ENCODE measurements around the gene NMNAT2. TPM values are rescaled to one million over a fixed set of nuclear protein-coding genes. Genes with fewer than 3 reads are reported as not detected.
A peak's percentile ranks its signal among the peaks of the same experiment; 100 is the strongest.

NMNAT2 gene
- total and polyA plus RNA-seq, 10 of the 15 experiments (the other 5 are each of a cell fraction or from before 2014, with no cell fraction given) = 0.02 to 2.0 (median 0.60) TPM

DNA sequence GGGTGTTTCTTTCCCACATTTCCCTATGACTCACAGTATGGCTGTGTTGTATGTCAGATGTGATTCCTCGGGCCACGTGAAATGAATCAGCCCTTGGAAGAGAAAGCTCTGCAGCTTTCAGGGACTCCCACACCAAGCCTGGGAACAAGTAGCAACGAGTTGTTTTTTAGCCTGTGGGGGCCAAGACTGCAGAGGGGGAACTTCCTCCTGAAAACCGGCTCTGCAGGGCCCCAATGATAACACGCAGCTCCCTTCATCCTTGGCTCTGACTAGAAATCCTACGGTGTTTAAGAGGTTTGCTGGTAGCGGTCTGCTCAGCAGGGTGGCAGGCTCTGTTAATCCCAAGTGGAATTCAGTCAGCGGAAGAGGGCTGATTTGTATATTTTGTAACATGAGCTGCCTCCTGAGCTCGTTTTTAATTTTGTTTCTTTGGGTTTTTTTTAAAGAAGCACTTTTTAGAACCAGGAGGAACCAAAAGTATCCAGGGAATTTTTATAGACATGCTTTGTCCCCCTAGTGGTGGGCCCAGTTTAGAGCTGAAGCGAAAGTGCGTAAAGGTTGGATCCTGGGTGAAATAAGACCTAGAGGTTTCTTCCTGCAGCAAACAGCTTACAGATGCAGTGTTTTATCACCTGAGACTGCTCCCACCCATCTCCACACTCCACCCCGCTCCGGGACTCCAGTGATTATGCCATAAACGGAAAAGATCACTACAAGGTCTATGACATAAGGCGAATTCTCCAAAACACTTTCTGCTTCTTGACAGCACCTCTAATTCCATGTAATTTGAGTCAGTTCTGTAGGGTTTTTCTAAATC, 183.3 kb downstream of the NMNAT2 start (continued):
- TF ChIP-seq ESRRA (IDR thresholded peaks at IDR 0.05; ENCODE audit: low read length) (no peak), PML (IDR thresholded peaks at IDR 0.05; ENCODE audit: low read length) (no peak), SMC3 (IDR thresholded peaks at IDR 0.05; ENCODE audit: borderline replicate concordance, low read length) (peak; percentile 13; the same call in 1 of the 2 replicates), POLR2A (IDR thresholded peaks at IDR 0.05; ENCODE audit: low read depth, low read length) (no peak)
- TF ChIP-seq, protein P1, sequence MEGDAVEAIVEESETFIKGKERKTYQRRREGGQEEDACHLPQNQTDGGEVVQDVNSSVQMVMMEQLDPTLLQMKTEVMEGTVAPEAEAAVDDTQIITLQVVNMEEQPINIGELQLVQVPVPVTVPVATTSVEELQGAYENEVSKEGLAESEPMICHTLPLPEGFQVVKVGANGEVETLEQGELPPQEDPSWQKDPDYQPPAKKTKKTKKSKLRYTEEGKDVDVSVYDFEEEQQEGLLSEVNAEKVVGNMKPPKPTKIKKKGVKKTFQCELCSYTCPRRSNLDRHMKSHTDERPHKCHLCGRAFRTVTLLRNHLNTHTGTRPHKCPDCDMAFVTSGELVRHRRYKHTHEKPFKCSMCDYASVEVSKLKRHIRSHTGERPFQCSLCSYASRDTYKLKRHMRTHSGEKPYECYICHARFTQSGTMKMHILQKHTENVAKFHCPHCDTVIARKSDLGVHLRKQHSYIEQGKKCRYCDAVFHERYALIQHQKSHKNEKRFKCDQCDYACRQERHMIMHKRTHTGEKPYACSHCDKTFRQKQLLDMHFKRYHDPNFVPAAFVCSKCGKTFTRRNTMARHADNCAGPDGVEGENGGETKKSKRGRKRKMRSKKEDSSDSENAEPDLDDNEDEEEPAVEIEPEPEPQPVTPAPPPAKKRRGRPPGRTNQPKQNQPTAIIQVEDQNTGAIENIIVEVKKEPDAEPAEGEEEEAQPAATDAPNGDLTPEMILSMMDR (IDR thresholded peaks at IDR 0.05 in 2 of 3, conservative IDR thresholded peaks at IDR 0.05 in 1 of 3; ENCODE audit: control insufficient read depth in 2 of 3, extremely low read depth in 1 of 3, insufficient read depth in 1 of 3, low read depth in 3 of 3, low read length in 3 of 3) = peak in 2 of 3 experiments; percentile 43 to 50; a peak in 3 of 6 replicates

DNA sequence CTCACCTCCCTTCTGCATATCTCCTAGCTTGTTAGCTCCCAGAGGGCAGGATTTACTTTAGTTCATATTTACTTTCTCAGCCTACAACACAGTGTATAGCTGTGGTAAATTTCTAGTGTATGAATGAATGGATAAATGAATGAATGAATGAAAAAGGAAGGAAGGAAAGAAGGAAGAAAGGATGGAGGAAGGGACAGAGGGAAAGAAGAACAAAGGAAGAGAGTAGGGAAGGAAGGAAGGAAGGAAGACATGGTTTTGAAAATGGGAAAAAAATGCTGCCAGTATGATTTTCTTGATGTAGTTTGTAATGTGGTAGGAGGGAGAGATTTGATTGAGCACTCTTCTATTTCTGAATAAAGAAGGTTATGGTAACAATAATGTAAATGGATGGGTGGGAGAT, 185.1 kb downstream of the NMNAT2 start:
- POLR2A ChIA-PET = no interaction called here
- TF ChIP-seq ZNF24 (IDR thresholded peaks at IDR 0.05) = peak; percentile 73
- TF ChIP-seq EP300 (IDR thresholded peaks at IDR 0.05; ENCODE audit: borderline replicate concordance in 1 of 2, control insufficient read depth in 1 of 2, low read depth in 2 of 2, low read length in 2 of 2) = no peak
- no peak for TF ChIP-seq GABPA (IDR thresholded peaks at IDR 0.05; ENCODE audit: low read depth)
- Histone ChIP-seq H3K9ac (ENCODE audit: control insufficient read depth, insufficient read depth, low read length) (no peak overlapping the region), H3K79me2 (ENCODE audit: control insufficient read depth, insufficient read depth, low read length) (no peaks in the 10 kb centered on the region), H4K20me1 (ENCODE audit: control insufficient read depth, insufficient read depth) (no peaks in the 10 kb centered on the region), H2AFZ (ENCODE audit: control insufficient read depth, low read depth, low read length) (no peak overlapping the region), H3K9me3 (replicated peaks; ENCODE audit: control insufficient read depth, insufficient read depth, low read length) (no peaks in the 10 kb centered on the region), H3K27me3 (replicated peaks in 1 of 2; ENCODE audit: control insufficient read depth in 2 of 2, insufficient read depth in 2 of 2, low read length in 1 of 2) (no peaks in the 10 kb centered on the region), H3K36me3 (ENCODE audit: control insufficient read depth in 2 of 2, insufficient read depth in 2 of 2, low read length in 1 of 2) (no peaks in the 10 kb centered on the region), H3K4me3 (no peak overlapping the region), H3K27ac (ENCODE audit: control insufficient read depth, insufficient read depth) (no peak overlapping the region), H3K4me1 (ENCODE audit: control insufficient read depth, insufficient read depth, low read length) (no peaks in the 10 kb centered on the region; the same call in 1 of the 2 replicates), H3K4me2 (ENCODE audit: control insufficient read depth, insufficient read depth) (no peak overlapping the region)
- intact Hi-C loops (cut with micrococcal nuclease; ENCODE audit: unreplicated experiment) = no loop called here
- in situ Hi-C loops (cut with MboI) = no loop called here
- SMC1A ChIA-PET (ENCODE audit: uncharacterized antibody, unreplicated experiment) = interaction anchor here (1.0 to 1.4 kb wide), 2 partner anchors 10 to 44 kb away, joined by 3 read pairs; no protein-coding TSS in a partner anchor
- RAD21 ChIA-PET (ENCODE audit: unreplicated experiment) = interaction anchor here (1.5 kb wide), 2 partner anchors 208 to 270 kb away, joined by 3 to 6 read pairs; no protein-coding TSS in a partner anchor
- FAIRE-seq (no peak), DNase-seq (ENCODE audit: low read depth, low spot score) (no peak), ATAC-seq (no peak)
- no TSS peak for BruUV-seq (replicated peaks)
- CTCF ChIA-PET = interaction anchor here (0.7 to 9.8 kb wide), 3 partner anchors 8 to 272 kb away, joined by 3 to 126 read pairs (median 3); no protein-coding TSS in a partner anchor

All from GM12878 (cell line).